Right lobe of liver (tissue), 6 donors: ENCODE data around the gene STK17A. TPM values are rescaled to one million over a fixed set of nuclear protein-coding genes. Genes with fewer than 3 reads are reported as not detected.
A peak's percentile ranks its signal among the peaks of the same experiment; 100 is the strongest.
"Not testable (repeated sequence)": the region's sequence is repeated elsewhere in the genome, so short reads cannot be mapped to it uniquely, and the experiment has no call there.

Experiments
- ATAC-seq, 4 donors: fragments of 200-7000 bp; cut with Tn5 transposase; one replicate each; pipeline ENCODE4 v1.9.1; 2020; ENCODE audit warnings: mild to moderate bottlenecking in 4 of 4, moderate library complexity in 4 of 4
- DNase-seq, 3 donors: peaks; one replicate each; pipeline ENCODE4 v3.0.0-alpha.2; 2020
- H3K27ac ChIP-seq, 3 donors: fragments of 200-600 bp; one replicate each; pipeline ENCODE4 v1.8.0; 2022
- H3K27me3 ChIP-seq, 2 donors: fragments of 200-600 bp; one replicate each; pipeline ENCODE4 v1.8.0; 2022
- H3K36me3 ChIP-seq, 4 donors: fragments of 200-600 bp; sonication (generic) in 1 of 4; one replicate each; pipeline versions ENCODE4 v1.5.1 to v1.8.0; 2017 to 2022; ENCODE audit warnings: control low read depth in 1 of 4
- H3K4me1 ChIP-seq, 4 donors: fragments of 200-600 bp; sonication (generic) in 1 of 4; one replicate each; pipeline versions ENCODE4 v1.5.1 to v1.8.0; 2017 to 2022; ENCODE audit warnings: control low read depth in 1 of 4
- H3K4me3 ChIP-seq, 3 donors: fragments of 200-600 bp; one replicate each; pipeline ENCODE4 v1.8.0; 2022
- H3K9me3 ChIP-seq, 4 donors: fragments of 200-600 bp; sonication (generic) in 1 of 4; one replicate each; pipeline versions ENCODE4 v1.5.1 to v1.8.0; 2017 to 2022; ENCODE audit warnings: control low read depth in 1 of 4
- POLR2A ChIP-seq: fragments of 450-650 bp; IDR thresholded peaks from one replicate; pipeline ENCODE4 v1.6.1; 2017; ENCODE audit warnings: antibody characterized with exemption, mild to moderate bottlenecking
- WGBS: methylation state at CpG from one replicate; pipeline ENCODE4 v1.1.6; 2018; ENCODE audit warnings: low coverage, low lambda C conversion rate; ENCODE audit not compliant: insufficient coverage; ENCODE audit errors: missing lambda C conversion rate; 5-methylcytosine and 5-hydroxymethylcytosine counted together
- intact Hi-C, 2 donors: fragments of 100-400 bp; cut with DNase I; formaldehyde crosslinking; loops; one replicate each; pipeline versions ENCODE4 v1.11.2 to v1.14.1; 2022
- total RNA-seq, 6 experiments: library from RNA; depleted of rRNA in 2 of 6; stranded (reverse); fragments of >200 nt in 2 of 6; fragmentation: NEBNext Ultra II Directional in 3 of 6; extraction: Animal tissue kit (Norgen Biotek cat#: 25700) in 3 of 6; gene quantifications; one replicate each; pipeline versions ENCODE4 v1.1.0 to v1.2.4, GENCODE V29; 2016 to 2023
- TF ChIP-seq, protein P1 (sequence below), 4 donors: fragments of 200-600 bp in 3 of 4; fragments of 450-650 bp in 1 of 4; IDR thresholded peaks; one replicate each; pipeline versions ENCODE4 v1.5.1 to v1.8.0; 2016 to 2022; ENCODE audit warnings: antibody characterized with exemption in 4 of 4, mild to moderate bottlenecking in 2 of 4
- donor health status: DM: no; HTN: yes; CAD: no.
- donor health status: DM: no; HTN: no; CAD: no.
- donor health status: DM: no; HTN: no; CAD: no.
- donor health status: DM: no; HTN: yes; CAD: no.
- donor health status: DM: no; HTN: yes; CAD: no.

The STK17A gene
- total RNA-seq, 6 experiments from 2014 or later: 1.7 to 20.9 (median 7.9) TPM

DNA sequence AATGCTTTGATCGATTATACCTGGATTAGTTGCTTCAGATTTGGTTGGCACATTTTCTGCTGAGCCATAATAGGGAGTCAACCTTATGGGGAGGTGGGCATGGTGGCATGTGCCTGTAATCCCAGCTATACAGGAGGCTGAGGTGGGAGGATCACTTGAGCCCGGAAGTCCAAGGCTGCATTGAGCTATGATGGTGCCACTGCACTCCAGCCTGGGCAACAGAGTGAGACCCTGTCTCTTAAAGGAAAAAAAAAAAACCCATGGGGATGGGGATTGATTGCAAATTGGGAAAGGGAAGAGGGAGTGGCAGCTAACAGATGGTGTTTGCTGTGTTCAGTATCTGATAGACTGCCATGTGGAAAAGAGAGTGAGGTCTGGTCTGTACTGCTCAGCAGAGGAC, 11.1 kb downstream of the STK17A start:
- ATAC-seq (no peak), DNase-seq (no peak)
- Histone ChIP-seq H3K36me3 (no peaks in the 10 kb centered on the region), H3K4me1 (peaks cover 0 to 13% (median 0%) of the 10 kb centered on the region in 4 donors), H3K9me3 (no peaks in the 10 kb centered on the region), H3K4me3 (no peak overlapping the region), H3K27me3 (no peaks in the 10 kb centered on the region), H3K27ac (no peak overlapping the region)
- 61% methylated on average over 2 of the region's 2 CpGs for WGBS
- TF ChIP-seq, protein P1, sequence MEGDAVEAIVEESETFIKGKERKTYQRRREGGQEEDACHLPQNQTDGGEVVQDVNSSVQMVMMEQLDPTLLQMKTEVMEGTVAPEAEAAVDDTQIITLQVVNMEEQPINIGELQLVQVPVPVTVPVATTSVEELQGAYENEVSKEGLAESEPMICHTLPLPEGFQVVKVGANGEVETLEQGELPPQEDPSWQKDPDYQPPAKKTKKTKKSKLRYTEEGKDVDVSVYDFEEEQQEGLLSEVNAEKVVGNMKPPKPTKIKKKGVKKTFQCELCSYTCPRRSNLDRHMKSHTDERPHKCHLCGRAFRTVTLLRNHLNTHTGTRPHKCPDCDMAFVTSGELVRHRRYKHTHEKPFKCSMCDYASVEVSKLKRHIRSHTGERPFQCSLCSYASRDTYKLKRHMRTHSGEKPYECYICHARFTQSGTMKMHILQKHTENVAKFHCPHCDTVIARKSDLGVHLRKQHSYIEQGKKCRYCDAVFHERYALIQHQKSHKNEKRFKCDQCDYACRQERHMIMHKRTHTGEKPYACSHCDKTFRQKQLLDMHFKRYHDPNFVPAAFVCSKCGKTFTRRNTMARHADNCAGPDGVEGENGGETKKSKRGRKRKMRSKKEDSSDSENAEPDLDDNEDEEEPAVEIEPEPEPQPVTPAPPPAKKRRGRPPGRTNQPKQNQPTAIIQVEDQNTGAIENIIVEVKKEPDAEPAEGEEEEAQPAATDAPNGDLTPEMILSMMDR (IDR thresholded peaks at IDR 0.05): no peak
- TF ChIP-seq POLR2A: no peak
- intact Hi-C loops: no loop called here

DNA sequence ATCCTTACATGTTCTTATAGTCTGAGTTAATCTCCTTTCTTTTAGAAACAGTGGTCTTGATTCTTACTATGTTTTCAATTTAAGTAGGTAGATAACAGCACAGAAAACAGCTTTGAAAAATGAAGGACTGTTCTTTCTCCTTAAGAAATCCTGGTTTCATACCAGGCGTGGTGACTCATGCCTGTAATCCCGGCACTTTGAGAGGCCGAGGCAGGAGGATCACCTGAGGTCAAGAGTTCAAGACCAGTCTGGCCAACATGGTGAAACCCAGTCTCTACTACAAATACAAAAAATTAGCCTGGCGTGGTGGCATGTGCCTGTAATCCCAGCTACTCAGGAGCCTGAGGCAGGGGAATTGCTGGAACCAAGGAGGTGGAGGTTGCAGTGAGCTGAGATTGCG, 13.5 kb downstream of the STK17A start:
- intact Hi-C loops, ATAC-seq: not testable (repeated sequence)

DNA sequence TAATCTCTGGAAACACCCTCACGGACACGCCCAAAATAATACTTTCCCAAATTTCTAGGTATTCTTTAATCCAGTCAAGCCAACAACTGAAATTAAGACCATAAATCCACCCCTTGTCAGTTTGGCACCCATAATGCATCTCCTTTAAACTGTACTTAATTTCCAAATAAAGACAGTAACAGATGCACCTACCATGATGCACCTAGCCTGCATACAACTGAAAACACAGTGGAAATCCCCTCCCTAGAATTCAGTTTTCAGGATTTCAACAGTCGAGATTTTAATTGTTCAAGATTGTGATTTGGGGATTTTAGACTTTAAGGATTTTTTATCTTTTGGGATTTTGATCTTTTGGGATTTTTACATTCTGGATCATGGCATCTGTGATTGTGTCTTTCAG, 17.1 kb downstream of the STK17A start:
- no peaks in the 10 kb centered on the region for H3K4me1 ChIP-seq
- ATAC-seq (no peak), DNase-seq (no peak)
- WGBS: 83% methylated on average over 3 of the region's 3 CpGs
- H3K9me3 ChIP-seq: no peaks in the 10 kb centered on the region
- H3K36me3 ChIP-seq: no peaks in the 10 kb centered on the region
- no peak overlapping the region for H3K27ac ChIP-seq
- intact Hi-C loops: no loop called here
- TF ChIP-seq, protein P1 (IDR thresholded peaks at IDR 0.05): no peak
- no peak for TF ChIP-seq POLR2A
- no peaks in the 10 kb centered on the region for H3K27me3 ChIP-seq
- no peak overlapping the region for H3K4me3 ChIP-seq

More for the DNA sequence above, 13.5 kb downstream of the STK17A start:
- H3K36me3 ChIP-seq, H3K9me3 ChIP-seq, H3K27me3 ChIP-seq, H3K27ac ChIP-seq, H3K4me3 ChIP-seq, DNase-seq, H3K4me1 ChIP-seq: not testable (repeated sequence)
- WGBS: 87% methylated on average over 5 of the region's 5 CpGs

DNA sequence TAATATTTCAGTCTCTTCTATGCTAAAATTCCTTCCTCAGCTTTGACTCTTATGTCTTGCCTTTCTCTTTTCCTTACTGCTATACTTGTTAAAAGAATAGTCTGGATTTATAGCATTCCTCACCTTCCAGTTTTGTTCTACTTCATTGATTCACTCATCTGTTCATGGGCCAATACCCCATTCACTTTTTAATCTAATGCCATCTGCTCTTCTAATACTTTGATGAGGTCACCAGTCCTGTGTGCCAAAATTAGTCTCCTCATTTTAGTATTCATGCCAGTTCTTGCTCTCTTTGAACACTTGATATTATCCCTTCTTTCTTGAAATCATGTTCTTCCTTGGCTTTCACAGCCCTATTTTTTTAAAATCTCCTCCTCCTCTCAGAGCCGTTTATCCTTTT, 19.3 kb downstream of the STK17A start:
- TF ChIP-seq, protein P1 (IDR thresholded peaks at IDR 0.05): no peak
- no peak for TF ChIP-seq POLR2A
- no peak for DNase-seq
- peak in 1 of 4 donors; percentile 18 for ATAC-seq
- Histone ChIP-seq H3K4me3 (no peak overlapping the region), H3K9me3 (no peaks in the 10 kb centered on the region), H3K27me3 (no peaks in the 10 kb centered on the region), H3K27ac (no peak overlapping the region), H3K36me3 (no peaks in the 10 kb centered on the region), H3K4me1 (no peaks in the 10 kb centered on the region)
- 44% methylated on average over 1 of the region's 1 CpG for WGBS
- intact Hi-C loops: no loop called here

DNA sequence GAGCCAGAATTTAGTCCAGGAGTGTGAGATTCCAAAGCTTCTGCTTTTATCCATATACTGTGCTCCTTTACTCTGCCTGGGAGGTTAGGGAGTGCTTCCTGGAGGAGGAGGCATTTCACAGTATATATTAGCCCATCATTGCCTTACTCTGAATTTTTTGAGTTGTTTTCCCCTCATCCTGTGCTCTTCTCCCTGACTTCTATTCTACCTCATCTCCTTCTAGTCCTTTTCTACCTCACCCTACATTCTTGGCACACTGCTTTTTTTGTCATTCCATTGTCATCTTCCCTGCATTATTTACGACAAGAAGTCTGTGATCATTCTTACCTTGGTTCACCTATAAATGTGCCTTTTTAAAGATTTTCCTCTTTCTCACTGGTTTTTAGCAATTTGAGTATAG, 21.3 kb downstream of the STK17A start:
- no peak for TF ChIP-seq POLR2A
- TF ChIP-seq, protein P1 (IDR thresholded peaks at IDR 0.05): no peak
- no peaks in the 10 kb centered on the region for H3K4me1 ChIP-seq
- ATAC-seq (no peak), DNase-seq (no peak)
- H3K4me3 ChIP-seq: no peak overlapping the region
- H3K36me3 ChIP-seq: peaks cover 0 to 12% (median 0%) of the 10 kb centered on the region in 4 donors
- H3K9me3 ChIP-seq: no peaks in the 10 kb centered on the region
- no peaks in the 10 kb centered on the region for H3K27me3 ChIP-seq
- intact Hi-C loops: no loop called here
- 83% methylated on average over 1 of the region's 1 CpG for WGBS
- H3K27ac ChIP-seq: no peak overlapping the region
